Middle frontal gyrus (tissue), 1 donor: ENCODE data around the gene EZH2.

ENCODE experiments used
- DNase-seq: peaks from one replicate; pipeline ENCODE4 v3.0.0-alpha.2; 2015; ENCODE audit warnings: low spot score; ENCODE audit errors: extremely low spot score

Gene EZH2

DNA sequence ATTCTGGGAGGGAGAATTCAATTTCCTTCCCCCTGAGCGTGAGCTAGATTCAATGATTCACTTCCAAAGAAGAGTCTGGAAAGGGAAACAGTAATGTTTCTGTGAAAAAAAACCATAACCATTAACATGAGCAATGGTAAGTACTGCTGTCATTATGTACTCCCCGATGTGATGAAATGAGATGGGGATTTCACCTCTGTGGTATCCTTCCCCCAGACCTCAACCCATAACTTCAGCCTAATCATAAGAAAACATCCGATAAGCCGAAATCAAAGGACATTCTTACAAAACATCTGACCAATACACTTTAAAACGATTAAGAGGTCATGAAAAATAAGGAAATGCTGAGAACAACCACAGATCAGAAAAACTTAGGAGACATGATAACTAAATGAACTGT is 27.2 kb downstream of the EZH2 start:
- no peak for DNase-seq

DNA sequence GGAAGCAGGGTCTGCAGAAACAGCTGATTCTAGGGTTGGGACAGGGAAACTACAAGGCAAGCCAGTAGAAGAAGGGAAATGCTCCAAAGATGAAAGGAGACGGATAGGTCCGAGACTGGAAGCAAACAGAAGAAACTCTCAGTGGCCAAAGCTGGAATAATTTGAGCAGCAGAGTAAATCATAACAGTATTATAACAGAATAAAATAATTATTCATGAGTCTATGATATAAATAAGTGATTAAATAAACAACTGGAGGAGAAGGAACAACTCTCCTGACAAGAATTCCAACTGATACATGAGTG is 27.6 kb downstream of the EZH2 start:
- no peak for DNase-seq

GRCh38 chr7:148854983-148855382 is 29.1 kb downstream of the EZH2 start:
- DNase-seq = no peak

DNA sequence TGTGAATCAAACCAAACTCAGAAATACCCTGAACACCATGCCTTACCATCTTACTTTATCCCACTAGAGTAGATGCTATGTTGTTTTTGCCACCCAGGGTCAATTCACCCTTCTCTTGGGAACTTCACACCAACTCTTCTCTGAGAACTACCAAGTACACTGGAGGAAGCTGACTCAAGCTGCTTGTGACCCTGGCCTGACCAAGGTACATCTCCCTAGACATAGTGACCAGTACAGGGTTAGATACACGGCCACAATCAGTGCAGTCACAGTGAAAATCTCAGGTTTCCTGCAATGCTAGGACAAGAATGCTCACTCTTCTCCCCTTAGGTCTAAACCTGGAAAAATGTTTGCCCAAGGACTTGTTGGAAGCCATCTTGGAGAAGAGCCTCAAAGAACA is 31.8 kb downstream of the EZH2 start:
- no peak for DNase-seq

- no peak for DNase-seq
These were observed 33.5 kb downstream of the EZH2 start for GRCh38 chr7:148850564-148850963.

GRCh38 chr7:148849393-148850098 is 34.5 kb downstream of the EZH2 start:
- no peak for DNase-seq

GRCh38 chr7:148847815-148848734 is 36.0 kb downstream of the EZH2 start:
- DNase-seq = no peak

DNA sequence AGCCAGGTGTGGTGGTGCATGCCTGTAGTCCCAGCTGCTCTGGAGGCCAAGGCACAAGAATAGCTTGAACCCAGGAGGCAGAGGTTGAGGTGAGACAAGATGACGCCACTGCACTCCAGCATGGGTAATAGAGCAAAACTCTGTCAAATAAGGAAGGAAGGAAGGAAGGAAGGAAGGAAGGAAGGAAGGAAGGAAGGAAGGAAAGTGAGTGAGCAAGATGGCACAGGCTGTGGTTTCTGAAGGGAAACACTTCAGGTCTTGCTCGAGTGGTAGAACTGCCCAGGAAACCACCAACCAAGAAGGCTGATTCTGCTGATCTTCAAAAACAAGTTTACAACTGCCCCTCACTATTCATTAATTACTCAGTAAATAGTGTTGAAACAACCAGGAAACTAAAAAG is 45.2 kb downstream of the EZH2 start:
- no peak for DNase-seq

GRCh38 chr7:148835854-148836253 is 48.2 kb downstream of the EZH2 start:
- no peak for DNase-seq

DNA sequence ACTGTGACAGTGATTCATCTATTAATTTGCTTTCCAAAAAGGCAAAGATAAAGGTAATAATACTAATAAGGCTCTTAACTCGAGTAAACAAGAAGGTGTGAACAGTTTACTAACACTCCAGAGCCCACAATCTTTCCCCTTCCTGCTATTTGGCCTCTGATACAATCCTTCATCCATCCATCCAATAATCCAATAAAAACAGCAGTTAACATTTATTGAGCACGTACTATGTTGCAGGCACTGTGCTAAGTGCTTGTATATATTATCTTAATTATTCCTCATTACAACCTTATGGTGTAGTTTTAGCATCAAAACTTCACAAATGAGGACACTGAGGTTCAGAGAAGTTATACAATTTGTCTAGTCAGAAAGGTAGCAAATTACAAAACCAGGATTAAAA is 49.5 kb downstream of the EZH2 start:
- DNase-seq = no peak

GRCh38 chr7:148831782-148832181 is 52.3 kb downstream of the EZH2 start:
- no peak for DNase-seq

GRCh38 chr7:148830897-148831692 is 53.0 kb downstream of the EZH2 start:
- DNase-seq = no peak

GRCh38 chr7:148828965-148829364 is 55.1 kb downstream of the EZH2 start:
- DNase-seq = no peak

DNA sequence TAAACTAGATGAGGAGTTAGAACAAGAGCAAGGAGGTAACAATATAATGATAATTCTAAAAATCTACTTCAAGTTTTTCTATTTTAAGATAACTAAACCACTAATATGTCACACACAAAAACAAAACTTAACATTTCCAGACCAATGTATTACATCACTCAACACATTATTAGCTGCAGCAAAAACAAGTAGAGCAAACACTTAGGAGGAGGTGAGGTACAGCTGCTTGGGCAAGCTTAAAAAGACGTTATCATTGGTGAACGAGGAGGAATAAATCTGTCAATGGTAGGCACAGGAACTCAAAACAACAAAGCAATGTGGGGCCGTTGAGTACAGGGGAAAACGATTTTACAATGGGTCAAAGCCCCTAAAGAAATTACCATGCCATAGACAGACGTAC is 58.8 kb downstream of the EZH2 start:
- no peak for DNase-seq

DNA sequence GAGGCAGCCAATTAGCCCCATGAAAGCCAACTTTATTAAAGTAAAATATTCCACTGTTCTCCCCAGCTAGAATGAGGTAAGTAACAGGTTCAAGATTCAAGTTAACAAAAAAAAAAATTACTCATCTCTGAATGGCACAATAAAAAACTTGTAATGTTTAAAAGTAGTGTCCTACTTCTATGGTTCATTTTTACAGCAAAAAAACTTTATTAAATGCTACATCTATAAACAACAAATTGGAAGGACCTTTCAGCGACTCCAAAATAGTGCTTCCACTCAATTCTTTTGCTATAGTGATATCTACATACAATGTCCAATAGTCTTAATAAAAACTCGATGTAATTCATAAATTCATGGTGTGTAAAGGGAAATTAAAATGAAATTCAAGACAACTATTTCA is 59.2 kb downstream of the EZH2 start:
- no peak for DNase-seq

GRCh38 chr7:148821422-148821821 is 62.7 kb downstream of the EZH2 start:
- DNase-seq = no peak

- no peak for DNase-seq
These were observed 64.3 kb downstream of the EZH2 start for GRCh38 chr7:148819697-148820360.

DNA sequence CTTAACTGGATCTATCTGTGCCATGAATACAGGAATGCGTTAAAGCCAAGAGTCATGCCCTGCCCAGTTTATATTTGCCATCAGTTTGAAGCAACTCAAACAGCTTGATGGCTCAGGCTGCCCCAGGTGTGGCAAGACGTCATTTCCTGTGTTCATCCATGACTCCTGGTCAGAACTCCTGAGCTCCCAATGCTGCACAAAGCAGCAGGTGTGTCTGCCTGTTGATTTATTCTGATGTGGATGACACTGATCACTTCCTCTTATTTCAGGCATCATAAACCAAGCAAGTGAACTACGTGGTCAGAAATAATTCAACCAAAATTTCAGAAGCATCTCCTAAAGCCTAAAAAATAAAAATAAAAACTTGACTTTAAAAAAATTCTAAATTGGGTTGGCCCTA is 68.5 kb downstream of the EZH2 start:
- no peak for DNase-seq

DNA sequence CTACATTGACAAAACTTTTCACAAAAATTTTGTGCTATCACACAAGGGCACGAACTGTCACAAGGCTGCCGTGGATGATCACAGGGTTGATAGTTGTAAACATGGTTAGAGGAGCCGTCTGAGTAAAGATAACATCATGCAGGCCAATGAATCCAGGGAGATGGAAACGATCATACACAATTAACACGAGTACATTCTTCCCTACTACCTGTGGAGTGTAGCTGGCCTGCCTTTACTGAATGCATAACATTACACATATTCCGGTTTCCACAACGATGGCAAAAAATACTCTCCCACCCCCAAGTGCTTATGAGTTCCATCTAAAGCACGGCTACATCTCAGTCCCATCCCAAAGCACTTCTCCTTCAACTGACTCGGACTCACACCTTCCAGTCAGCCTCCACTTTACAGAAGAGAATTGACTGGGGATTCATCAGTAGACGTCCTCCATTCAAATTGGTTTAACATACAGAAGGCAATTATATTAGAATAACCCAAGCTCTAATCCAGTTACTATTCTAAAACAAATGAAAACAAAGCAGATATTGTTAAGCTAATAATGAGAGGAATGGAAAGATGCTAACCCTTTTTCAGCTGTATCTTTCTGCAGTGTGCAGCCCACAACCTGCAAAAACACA is 69.0 kb downstream of the EZH2 start:
- no peak for DNase-seq

DNA sequence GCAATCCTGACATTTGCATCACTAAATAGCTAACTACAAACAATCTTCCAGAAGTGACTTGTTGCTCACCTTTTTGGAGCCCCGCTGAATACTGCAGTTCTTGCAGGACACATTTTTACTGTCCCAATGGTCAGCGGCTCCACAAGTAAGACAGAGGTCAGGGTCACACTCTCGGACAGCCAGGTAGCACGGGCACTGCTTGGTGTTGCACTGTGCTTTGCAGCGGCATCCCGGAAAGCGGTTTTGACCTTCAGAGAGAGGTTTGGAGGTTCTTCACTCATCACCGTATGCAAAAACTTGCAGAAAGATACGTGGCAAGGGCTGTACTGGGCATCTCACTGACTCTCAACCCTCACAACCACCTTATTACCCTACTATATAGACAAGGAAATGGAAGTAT is 70.2 kb downstream of the EZH2 start:
- no peak for DNase-seq

DNA sequence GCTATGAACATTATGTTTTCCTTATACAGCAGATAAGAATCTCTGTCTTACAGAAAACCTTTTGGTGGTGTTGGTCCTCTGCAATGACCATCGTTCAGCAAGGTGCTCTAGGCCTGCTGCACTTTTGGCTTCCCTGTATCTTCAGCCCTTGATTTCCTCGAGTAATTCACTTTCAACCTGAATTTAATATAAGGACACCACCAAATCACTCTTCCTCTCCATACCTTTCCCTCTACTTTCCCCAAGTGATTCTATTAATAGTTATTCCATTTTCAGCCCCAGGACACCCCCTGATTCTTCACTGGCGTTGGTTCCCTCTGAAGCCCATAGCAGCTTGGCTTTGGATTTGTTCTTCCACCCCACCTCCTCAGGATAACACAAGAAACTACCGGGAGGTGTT is 72.2 kb downstream of the EZH2 start:
- no peak for DNase-seq
